ENCODE data around the gene SEC61B. TPM values are rescaled to one million over a fixed set of nuclear protein-coding genes. Genes with fewer than 3 reads are reported as not detected.
A peak's percentile ranks its signal among the peaks of the same experiment; 100 is the strongest.

SEC61B gene
- total RNA-seq, 4 donors from 2014 or later, result 47.7 to 73.6 (median 58.0) TPM

GRCh38 chr9:99261923-99262322 lies 39.8 kb downstream of the SEC61B start:
- Histone ChIP-seq H3K4me3 (no peak overlapping the region), H3K27ac (no peak overlapping the region), H3K27me3 (no peaks in the 10 kb centered on the region), H3K4me1 (peaks cover 0 to 12% (median 0%) of the 10 kb centered on the region in 4 donors), H3K9me3 (no peaks in the 10 kb centered on the region), H3K36me3 (no peaks in the 10 kb centered on the region)
- TF ChIP-seq POLR2A (IDR thresholded peaks at IDR 0.05) (no peak), CTCF (IDR thresholded peaks at IDR 0.05) (no peak)
- DNase-seq, result no peak

GRCh38 chr9:99262949-99263418 lies 40.9 kb downstream of the SEC61B start:
- H3K36me3 ChIP-seq, result no peaks in the 10 kb centered on the region
- H3K27me3 ChIP-seq, result no peaks in the 10 kb centered on the region
- no peak for DNase-seq
- no peak overlapping the region for H3K4me3 ChIP-seq
- H3K4me1 ChIP-seq, result peaks cover 0 to 12% (median 0%) of the 10 kb centered on the region in 4 donors
- H3K9me3 ChIP-seq, result no peaks in the 10 kb centered on the region
- H3K27ac ChIP-seq, result no peak overlapping the region
- no peak for TF ChIP-seq CTCF (IDR thresholded peaks at IDR 0.05)
- TF ChIP-seq POLR2A (IDR thresholded peaks at IDR 0.05), result no peak

GRCh38 chr9:99264070-99264680 lies 42.1 kb downstream of the SEC61B start:
- H3K27me3 ChIP-seq, result no peaks in the 10 kb centered on the region
- DNase-seq, result no peak
- no peak overlapping the region for H3K4me3 ChIP-seq
- H3K4me1 ChIP-seq, result peaks cover 0 to 7% (median 0%) of the 10 kb centered on the region in 4 donors
- H3K9me3 ChIP-seq, result no peaks in the 10 kb centered on the region
- no peak overlapping the region for H3K27ac ChIP-seq
- no peak for TF ChIP-seq POLR2A (IDR thresholded peaks at IDR 0.05)
- TF ChIP-seq CTCF (IDR thresholded peaks at IDR 0.05), result no peak
- no peaks in the 10 kb centered on the region for H3K36me3 ChIP-seq

- TF ChIP-seq POLR2A (IDR thresholded peaks at IDR 0.05) (no peak), CTCF (IDR thresholded peaks at IDR 0.05) (no peak)
- Histone ChIP-seq H3K36me3 (no peaks in the 10 kb centered on the region), H3K9me3 (no peaks in the 10 kb centered on the region), H3K27me3 (no peaks in the 10 kb centered on the region), H3K27ac (no peak overlapping the region), H3K4me1 (peaks cover 0 to 7% (median 0%) of the 10 kb centered on the region in 4 donors), H3K4me3 (no peak overlapping the region)
- no peak for DNase-seq
Observed at GRCh38 chr9:99265691-99266090, 43.6 kb downstream of the SEC61B start.

GRCh38 chr9:99266255-99267023 lies 44.4 kb downstream of the SEC61B start:
- Histone ChIP-seq H3K4me3 (no peak overlapping the region), H3K9me3 (no peaks in the 10 kb centered on the region), H3K27ac (no peak overlapping the region), H3K27me3 (no peaks in the 10 kb centered on the region), H3K36me3 (no peaks in the 10 kb centered on the region), H3K4me1 (peaks cover 0 to 7% (median 0%) of the 10 kb centered on the region in 4 donors)
- TF ChIP-seq POLR2A (IDR thresholded peaks at IDR 0.05) (no peak), CTCF (IDR thresholded peaks at IDR 0.05) (peak; percentile 46 to 67 (median 58))
- DNase-seq, result peak; percentile 59 to 82 (median 66)
